ENCODE results near the gene ARID1B.

The ARID1B gene

DNA sequence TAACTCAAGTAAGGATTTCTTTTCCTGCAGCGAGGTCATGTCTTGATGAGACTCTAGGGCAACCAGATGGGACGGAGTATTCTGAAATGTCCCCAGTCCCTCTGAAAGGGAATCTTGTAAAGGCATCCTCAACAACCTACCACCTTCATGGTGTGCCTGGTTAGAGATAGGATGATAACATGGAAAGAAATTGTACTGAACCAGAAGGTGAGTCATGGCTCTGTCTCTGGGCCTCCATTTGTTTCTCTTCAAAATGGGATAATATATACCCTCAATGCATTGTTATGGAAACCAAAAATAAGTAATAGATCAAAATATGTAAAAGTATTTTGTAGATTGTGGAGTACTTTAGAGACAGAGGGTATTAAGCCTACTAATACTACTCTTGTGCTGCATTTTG lies 219.1 kb downstream of the ARID1B start:
- no peak for ATAC-seq

DNA sequence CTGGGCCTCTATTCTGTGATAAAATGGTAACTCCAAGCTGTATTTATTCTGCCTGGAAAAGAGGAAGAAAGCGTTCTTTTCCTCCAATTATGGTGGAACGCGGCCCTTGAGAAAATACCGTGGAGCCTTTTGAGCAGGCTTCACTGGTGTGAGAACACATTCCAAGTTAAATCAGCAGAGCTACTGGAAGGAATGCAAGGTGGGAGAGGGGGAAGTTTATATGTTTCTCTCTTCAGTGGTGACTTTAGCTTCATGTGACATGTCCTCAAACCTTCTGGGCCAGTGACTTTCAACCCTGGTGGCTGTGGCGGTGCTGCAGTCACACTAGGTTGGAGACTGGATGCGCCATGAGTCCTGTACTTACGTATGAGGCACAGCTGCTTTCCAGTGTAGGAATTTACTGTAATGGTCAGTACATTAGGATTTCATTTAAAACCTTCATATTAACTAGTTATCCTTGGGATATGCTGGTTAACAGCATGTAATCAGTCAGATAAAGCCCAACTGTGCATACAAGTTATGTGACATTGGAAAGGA lies 221.7 kb downstream of the ARID1B start:
- ATAC-seq = no peak

DNA sequence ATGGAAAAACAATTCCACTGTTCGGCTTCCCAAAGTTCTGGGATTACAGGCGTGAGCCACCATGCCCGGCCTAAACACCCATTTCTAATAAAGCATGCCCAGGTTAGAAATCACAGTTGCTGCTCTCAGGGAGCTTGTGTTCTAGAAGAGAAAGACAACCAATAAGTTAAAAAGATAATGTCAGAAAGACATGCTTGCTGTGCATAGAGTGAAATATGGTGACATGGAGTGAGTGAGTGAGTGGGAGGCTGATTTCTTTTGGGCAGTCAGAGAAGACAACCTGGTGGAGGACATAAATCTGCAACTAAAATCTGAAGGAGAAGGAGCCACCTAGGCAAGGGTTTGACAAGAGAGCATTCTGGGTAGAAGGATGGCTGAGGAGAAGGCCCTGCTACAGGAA lies 222.6 kb downstream of the ARID1B start:
- ATAC-seq = no peak

DNA sequence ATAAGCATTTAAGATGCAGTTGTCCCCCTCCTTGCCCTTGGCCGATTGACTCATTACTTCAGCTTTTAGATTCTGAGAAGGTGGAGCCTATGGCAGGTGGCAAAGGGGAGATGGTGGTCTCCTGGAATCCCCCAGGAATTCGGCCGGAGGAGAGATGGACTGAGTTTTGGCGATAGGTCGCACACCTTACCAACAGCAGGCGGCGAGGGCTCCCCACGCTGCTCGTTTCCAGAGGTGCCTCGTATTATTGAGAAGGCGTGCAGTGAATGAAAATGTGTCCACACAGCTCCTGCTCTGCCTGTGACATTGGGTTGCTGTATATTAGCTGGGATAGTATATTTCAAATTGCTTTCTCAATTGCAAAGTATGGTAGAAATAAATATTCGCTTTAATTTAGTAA lies 224.5 kb downstream of the ARID1B start:
- ATAC-seq = no peak

DNA sequence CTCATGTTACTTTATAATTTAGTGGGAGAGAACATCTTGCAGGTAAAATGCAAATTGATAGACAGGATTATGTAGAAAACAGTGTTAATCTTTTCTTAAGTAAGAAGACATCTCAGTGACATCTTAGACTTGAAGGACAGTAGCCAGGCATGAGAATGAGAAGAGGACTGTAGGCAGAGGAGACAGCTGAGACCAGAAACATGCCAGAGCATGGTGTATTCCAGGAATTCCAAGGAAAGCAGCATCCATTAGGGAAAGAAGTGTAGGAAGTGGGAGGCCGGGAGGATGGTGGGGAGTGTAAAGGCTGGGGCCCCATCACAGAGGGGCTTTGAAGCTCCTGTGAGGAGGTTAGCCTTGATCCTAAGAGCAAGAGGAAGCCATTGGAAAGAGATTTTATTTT lies 225.6 kb downstream of the ARID1B start:
- ATAC-seq = no peak

DNA sequence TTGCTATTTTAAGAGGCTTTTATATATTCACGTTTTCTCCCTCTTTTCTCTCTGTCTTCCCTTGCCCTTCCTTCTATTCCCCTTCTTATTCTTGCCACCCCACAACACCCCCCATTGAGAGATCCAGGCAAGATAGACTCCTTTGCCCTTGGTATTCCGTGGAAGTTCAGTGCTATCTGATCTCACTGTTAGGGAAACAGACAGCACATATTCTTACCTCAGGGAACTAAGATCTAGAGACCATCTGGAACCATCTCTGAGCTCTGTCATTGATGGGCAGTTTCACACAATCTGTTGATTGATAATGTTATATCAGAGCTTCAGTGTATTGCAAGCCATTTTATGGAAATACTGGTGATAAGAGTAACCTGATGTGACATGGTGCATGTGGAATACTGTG lies 228.8 kb downstream of the ARID1B start:
- ATAC-seq = no peak

DNA sequence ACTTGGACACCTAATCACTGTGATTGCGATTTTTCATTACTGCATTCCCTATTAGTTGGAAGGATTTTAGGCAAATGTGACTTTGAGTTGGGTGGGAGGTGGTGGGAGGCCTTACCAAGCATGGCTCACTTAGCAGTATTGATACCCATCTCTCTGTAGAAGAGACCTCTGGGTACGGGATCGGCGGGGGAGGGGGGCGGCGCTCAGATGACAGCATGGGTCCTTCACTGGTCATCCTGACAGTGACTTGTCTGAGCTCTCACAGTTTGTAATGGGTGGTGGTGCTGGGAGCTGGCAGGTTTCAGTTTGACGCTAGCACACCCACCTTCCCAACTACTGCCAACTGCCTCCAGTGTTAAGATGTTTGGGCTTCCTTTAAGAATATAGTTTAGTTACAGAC lies 231.4 kb downstream of the ARID1B start:
- ATAC-seq = no peak

- ATAC-seq = no peak
Measured at GRCh38 chr6:157012355-157012754, 235.2 kb downstream of the ARID1B start.

DNA sequence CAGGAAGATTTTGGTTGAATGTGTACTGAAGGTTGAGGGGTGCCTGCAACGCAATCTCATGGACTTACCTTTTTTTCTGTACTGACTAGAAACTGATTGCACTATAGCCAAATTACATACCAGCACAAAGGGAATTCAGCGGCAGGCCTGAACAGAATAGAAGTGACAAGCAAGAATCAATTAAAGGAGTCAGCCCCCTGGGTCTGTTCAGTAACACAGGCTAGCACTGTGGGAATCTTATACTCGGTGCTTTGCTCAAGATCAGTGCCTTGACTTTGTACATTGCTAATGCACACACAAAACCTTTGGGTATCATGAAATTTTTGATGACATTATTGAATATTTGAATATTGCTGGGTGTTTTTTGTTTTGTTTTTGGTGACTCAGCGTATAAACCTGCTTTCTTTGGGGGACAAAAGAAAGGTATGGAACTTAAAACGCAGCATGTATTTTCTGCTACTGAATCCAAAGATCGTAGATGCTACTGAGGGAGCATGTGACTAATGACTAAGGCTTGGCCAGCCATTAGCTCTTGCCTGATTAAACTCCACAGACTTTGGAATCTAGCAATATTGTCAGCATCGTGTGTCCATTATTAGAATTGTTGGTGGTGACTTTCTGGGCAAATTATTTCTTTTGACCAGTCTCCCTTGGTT lies 236.6 kb downstream of the ARID1B start:
- no peak for ATAC-seq

DNA sequence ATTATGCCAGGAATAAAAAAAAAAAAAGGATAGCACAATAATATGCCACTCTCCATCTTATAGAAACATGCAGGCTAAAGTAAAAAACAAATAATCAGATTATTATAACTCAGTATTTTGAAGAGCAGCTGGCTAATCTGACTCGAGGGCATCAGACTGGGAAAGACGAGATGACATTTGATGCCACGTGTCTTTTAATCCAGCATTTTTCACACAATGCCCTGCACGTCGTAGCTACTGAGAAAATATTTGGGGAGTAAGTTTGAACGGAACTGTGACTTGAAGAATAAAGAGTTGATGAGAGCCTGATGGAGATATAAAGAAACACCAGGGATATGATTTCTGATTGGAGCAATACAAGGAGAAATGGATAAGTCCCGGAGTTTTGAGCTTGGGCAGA lies 237.7 kb downstream of the ARID1B start:
- ATAC-seq = no peak

DNA sequence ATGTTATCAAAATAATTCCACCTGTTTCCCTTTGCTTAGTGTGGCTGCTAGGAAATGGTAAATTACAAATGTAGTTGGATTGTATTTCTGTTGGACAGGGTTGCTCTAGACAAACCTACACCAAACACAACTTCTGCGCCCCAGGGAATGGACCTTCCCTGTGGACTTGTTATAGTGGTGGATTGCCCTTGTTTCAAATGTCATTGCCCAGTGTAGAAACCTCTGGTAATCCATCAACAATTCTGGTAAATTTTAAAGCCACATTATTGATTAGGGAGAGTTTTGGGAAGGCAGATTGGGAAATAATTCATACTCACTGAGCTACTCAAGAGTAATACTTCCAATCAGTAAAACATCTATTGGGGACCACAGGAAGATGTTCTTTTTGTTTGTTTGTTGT lies 239.8 kb downstream of the ARID1B start:
- ATAC-seq = no peak

GRCh38 chr6:157017861-157018260 lies 240.7 kb downstream of the ARID1B start:
- no peak for ATAC-seq

- no peak for ATAC-seq
Measured at GRCh38 chr6:157019115-157019641, 242.0 kb downstream of the ARID1B start.

- no peak for ATAC-seq
Measured at GRCh38 chr6:157019733-157020132, 242.6 kb downstream of the ARID1B start.

GRCh38 chr6:157020398-157020797 lies 243.2 kb downstream of the ARID1B start:
- ATAC-seq = no peak

- ATAC-seq = peak; percentile 15 to 16
Measured at GRCh38 chr6:157020881-157021343, 243.7 kb downstream of the ARID1B start.

DNA sequence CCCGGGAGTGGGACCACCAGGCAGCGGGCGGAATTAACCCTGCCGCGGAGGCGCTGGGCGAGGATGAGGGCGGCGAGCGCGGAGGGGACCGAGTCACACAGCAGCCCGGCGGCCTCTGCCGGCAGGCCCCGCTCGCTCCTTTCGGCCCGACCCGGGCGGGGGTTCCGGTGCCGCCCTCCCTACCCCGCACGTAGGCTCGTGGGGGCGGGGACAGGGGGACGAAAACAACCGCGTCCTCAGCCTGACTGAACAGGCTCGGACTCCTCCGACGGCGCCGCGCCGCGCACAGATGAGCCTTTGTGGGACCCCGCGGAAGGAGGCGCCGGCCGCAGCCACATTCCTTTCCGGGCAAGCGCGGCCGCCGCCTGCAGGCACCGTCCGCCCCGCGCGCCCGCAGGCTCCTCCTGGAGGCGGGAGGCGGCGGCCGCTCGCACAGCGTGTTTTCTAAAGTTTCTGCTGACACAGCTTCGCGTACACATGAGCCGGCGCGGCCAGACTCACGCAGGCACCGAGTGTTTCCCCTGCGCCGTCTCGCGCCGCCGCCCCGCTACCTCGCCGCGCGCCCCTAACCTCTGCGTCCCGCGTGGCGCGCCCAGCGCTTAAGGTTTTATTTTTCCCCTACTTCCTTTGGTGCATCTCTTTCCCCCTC lies 244.3 kb downstream of the ARID1B start:
- ATAC-seq = peak; percentile 83 to 90

DNA sequence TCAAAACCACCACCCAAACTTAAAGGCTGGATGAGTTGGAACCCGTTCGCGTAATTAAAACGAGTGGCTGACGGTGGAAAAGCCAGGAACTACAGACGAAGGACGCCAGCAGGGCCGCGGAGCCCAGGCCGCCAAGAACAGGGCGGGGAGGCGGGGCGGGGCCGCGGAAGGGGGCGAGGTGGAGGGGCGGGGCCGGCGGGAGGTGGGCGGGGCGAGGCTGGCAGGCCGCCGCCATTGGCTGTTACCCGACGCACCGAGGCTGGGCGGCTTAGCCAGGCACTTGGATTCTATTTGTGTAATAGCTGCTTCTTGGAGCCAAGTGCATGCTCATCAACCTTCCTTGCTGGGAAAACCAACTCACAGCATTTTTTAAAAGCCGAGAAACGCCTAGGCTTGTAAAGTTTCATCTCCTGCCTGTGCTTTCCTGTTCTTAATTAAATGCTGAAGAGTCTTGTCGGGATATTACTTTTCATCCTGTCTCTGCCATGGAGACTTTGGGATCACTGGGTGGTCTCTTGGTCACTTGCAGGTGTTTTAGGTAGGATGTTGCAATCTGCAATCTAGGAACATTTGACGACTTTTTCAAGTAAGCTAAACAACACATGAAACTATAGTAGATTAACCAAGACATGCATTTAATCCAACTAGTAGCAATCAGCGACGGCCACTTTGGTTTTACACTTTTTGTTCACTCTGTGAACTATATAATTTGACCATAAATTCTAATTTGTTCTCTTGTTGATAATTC lies 245.0 kb downstream of the ARID1B start:
- ATAC-seq = peak; percentile 69

- ATAC-seq = no peak
Measured at GRCh38 chr6:157023958-157024357, 246.8 kb downstream of the ARID1B start.

GRCh38 chr6:157024745-157025144 lies 247.6 kb downstream of the ARID1B start:
- ATAC-seq = no peak

GRCh38 chr6:157025437-157025836 lies 248.3 kb downstream of the ARID1B start:
- no peak for ATAC-seq

- ATAC-seq = peak in 1 of 2 donors; percentile 58
Measured at GRCh38 chr6:157029980-157030690, 253.0 kb downstream of the ARID1B start.

GRCh38 chr6:157030755-157031154 lies 253.6 kb downstream of the ARID1B start:
- no peak for ATAC-seq

Measured in activated CD4-positive, CD25-positive, alpha-beta regulatory T cell treated with anti-CD3 and anti-CD28 coated beads, Interleukin-2, amount 50 U/mL, for 24 hours (primary cell).